Fibroblast of lung (primary cell): ENCODE results near the gene RIPK3. TPM values are rescaled to one million over a fixed set of nuclear protein-coding genes. Genes with fewer than 3 reads are reported as not detected.

Source experiments
- DNase-seq, 2 donors: peaks; one replicate each; pipeline versions ENCODE4 v3.0.0 to v3.0.0-alpha.2; 2010; ENCODE audit warnings: low read depth in 2 of 2
- H2AFZ ChIP-seq: 2 replicates; pipeline ENCODE4 v1.5.1; 2012; ENCODE audit warnings: low read length, control low read depth, inconsistent platforms
- H3K27ac ChIP-seq: 2 replicates; pipeline ENCODE4 v1.5.1; 2011; ENCODE audit warnings: low read length, control low read depth; ENCODE audit not compliant: insufficient read depth
- H3K27me3 ChIP-seq: 2 replicates; pipeline ENCODE4 v1.5.1; 2011; ENCODE audit warnings: mild to moderate bottlenecking, low read length; ENCODE audit not compliant: control insufficient read depth, insufficient read depth
- H3K36me3 ChIP-seq: 2 replicates; pipeline ENCODE4 v1.5.1; 2011; ENCODE audit warnings: low read length; ENCODE audit not compliant: control insufficient read depth, insufficient read depth
- H3K4me1 ChIP-seq: 2 replicates; pipeline ENCODE4 v1.5.1; 2011; ENCODE audit warnings: low read length; ENCODE audit not compliant: control insufficient read depth, insufficient read depth; ENCODE audit errors: extremely low read depth
- H3K4me2 ChIP-seq: 2 replicates; pipeline ENCODE4 v1.5.1; 2011; ENCODE audit warnings: low read length, control low read depth; ENCODE audit not compliant: insufficient read depth; ENCODE audit errors: extremely low read depth
- H3K4me3 ChIP-seq, 4 experiments: fragments of 200-600 bp in 1 of 4; sonication (generic) in 1 of 4; replicated peaks in 1 of 4; 2 replicates each; pipeline ENCODE4 v1.5.1; 2011 to 2016; ENCODE audit warnings: low read length in 4 of 4, low read depth in 3 of 4, mild to moderate bottlenecking in 3 of 4, control low read depth in 2 of 4, inconsistent platforms in 1 of 4, mixed read lengths in 1 of 4; ENCODE audit not compliant: insufficient read depth in 1 of 4; ENCODE audit errors: control extremely low read depth in 1 of 4
- H3K79me2 ChIP-seq: 2 replicates; pipeline ENCODE4 v1.5.1; 2012; ENCODE audit warnings: mild to moderate bottlenecking, low read length, inconsistent platforms; ENCODE audit not compliant: control insufficient read depth, insufficient read depth
- H3K9ac ChIP-seq: 2 replicates; pipeline ENCODE4 v1.5.1; 2011; ENCODE audit warnings: mild to moderate bottlenecking, low read length, control low read depth; ENCODE audit not compliant: insufficient read depth
- H3K9me3 ChIP-seq: 2 replicates; pipeline ENCODE4 v1.5.1; 2012; ENCODE audit warnings: low read depth, low read length; ENCODE audit not compliant: control insufficient read depth, insufficient read depth
- H4K20me1 ChIP-seq: 2 replicates; pipeline ENCODE4 v1.5.1; 2011; ENCODE audit warnings: low read length; ENCODE audit not compliant: control insufficient read depth, insufficient read depth; ENCODE audit errors: extremely low read depth
- EZH2 ChIP-seq: IDR thresholded peaks from 2 replicates; pipeline ENCODE4 v1.5.1; 2012; ENCODE audit warnings: low read length, control low read depth, mild to moderate bottlenecking; ENCODE audit errors: missing control alignments
- polyA plus RNA-seq, 2 donors: library from polyadenylated mRNA; depleted of rRNA in 1 of 2; stranded (reverse) in 1 of 2; unstranded in 1 of 2; fragments of >200 nt; gene quantifications; 2 replicates each; pipeline ENCODE4 v1.2.1, GENCODE V29; 2011 to 2012; ENCODE audit warnings: missing spikeins in 1 of 2
- total RNA-seq: library from RNA; depleted of rRNA; stranded (reverse); fragments of >200 nt; gene quantifications from 2 replicates; pipeline ENCODE4 v1.2.1, GENCODE V29; 2014
- TF ChIP-seq, protein P1 (sequence below), 2 donors: IDR thresholded peaks in 1 of 2; conservative IDR thresholded peaks in 1 of 2; 1 replicate in 1 of 2; 2 replicates in 1 of 2; pipeline ENCODE4 v1.5.1; 2011 to 2012; ENCODE audit warnings: low read length in 2 of 2, control low read depth in 1 of 2, inconsistent platforms in 1 of 2, low read depth in 1 of 2, mild to moderate bottlenecking in 1 of 2

The RIPK3 gene
- total and polyA plus RNA-seq, 2 donors (not counting 1 experiment from before 2014, with no cell fraction given), result 0.20 to 0.33 TPM

DNA sequence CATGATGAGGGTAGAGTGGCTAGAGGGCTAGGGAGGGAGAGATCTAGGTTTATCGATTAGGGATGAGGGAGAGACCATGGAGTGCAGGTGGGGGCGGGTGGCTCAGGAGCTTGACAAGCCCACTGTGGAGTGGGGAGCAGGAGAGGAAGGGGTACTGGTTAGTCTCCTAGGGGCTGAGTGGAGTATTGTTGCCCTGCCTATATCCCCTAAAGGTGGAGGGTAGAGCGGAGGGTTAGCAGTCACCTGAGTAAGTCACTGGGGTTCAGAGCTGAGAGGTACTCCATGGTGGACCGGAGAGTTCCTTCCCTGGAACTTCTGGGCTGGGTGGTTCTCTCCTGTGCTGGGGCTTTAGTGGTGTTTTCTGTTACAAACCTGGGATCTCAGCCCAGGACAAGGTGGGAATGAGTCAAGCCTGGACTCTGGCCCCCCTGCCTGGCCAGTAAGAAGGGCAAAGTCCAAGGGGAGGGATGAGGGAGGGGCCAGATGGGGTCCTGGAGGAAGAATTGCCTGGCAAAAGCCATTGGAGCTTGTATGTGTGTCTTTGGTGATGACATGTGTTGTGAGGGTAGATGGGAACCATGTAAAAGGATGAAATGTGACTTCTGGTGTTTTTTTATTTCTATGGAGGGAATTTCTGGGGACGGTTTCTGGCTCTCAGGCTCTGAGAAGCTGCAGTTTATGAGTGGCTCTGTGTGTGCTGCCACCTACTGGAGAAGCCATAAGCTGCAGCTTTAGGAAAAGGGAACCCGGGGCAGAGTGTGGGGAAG lies 32.0 kb downstream of the RIPK3 start, which contains the start of gene CIDEB:
TSS of gene CIDEB (minus strand) at position 403 of the 767 bp plus-strand sequence. CDS start at position 284, 119 bp downstream.
- no peak for TF ChIP-seq EZH2
- TF ChIP-seq, protein P1, sequence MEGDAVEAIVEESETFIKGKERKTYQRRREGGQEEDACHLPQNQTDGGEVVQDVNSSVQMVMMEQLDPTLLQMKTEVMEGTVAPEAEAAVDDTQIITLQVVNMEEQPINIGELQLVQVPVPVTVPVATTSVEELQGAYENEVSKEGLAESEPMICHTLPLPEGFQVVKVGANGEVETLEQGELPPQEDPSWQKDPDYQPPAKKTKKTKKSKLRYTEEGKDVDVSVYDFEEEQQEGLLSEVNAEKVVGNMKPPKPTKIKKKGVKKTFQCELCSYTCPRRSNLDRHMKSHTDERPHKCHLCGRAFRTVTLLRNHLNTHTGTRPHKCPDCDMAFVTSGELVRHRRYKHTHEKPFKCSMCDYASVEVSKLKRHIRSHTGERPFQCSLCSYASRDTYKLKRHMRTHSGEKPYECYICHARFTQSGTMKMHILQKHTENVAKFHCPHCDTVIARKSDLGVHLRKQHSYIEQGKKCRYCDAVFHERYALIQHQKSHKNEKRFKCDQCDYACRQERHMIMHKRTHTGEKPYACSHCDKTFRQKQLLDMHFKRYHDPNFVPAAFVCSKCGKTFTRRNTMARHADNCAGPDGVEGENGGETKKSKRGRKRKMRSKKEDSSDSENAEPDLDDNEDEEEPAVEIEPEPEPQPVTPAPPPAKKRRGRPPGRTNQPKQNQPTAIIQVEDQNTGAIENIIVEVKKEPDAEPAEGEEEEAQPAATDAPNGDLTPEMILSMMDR (conservative IDR thresholded peaks at IDR 0.05 in 1 of 2, IDR thresholded peaks at IDR 0.05 in 1 of 2; ENCODE audit: low read depth in 1 of 2, low read length in 2 of 2), result peak; percentile 94 to 97
- no peak within 1 kb of the TSS for H3K4me2 ChIP-seq
- no peaks in the 10 kb centered on the region for H3K9me3 ChIP-seq
- peaks cover 13% of the 10 kb centered on the region for H3K36me3 ChIP-seq
- no peak within 1 kb of the TSS for H2AFZ ChIP-seq
- H3K79me2 ChIP-seq, result no peaks in the 10 kb centered on the region
- no peaks in the 10 kb centered on the region for H4K20me1 ChIP-seq
- H3K9ac ChIP-seq, result no peak within 1 kb of the TSS
- H3K27ac ChIP-seq, result no peak within 1 kb of the TSS
- no peaks in the 10 kb centered on the region for H3K27me3 ChIP-seq
- peaks cover 9% of the 10 kb centered on the region for H3K4me1 ChIP-seq
- DNase-seq, result peak; percentile 22 to 53
- no peak within 1 kb of the TSS for H3K4me3 ChIP-seq

DNA sequence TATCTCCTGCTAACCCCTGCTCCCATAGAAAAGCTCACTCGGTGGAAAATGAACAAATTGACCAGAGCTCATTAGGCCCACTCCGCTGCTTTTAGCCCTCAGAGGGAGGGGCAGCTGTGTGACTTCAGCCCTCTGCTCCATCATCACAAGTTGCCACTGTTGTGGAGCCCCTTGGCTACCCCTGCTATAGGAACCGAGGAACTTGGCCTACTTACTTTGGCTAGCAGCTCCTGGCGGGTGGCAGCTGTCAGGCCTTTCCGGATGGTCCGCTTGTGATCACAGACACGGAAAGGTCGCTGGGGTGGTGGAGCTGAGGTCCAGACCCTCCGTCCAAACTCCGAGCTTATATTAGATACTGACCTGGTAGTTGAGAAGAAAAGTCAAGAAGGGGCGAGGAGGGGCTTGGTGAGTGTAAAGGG lies 32.6 kb downstream of the RIPK3 start:
- TF ChIP-seq, protein P1 (conservative IDR thresholded peaks at IDR 0.05 in 1 of 2, IDR thresholded peaks at IDR 0.05 in 1 of 2; ENCODE audit: low read depth in 1 of 2, low read length in 2 of 2), result no peak
- no peak for TF ChIP-seq EZH2
- Histone ChIP-seq H3K27me3 (no peaks in the 10 kb centered on the region), H3K36me3 (peaks cover 19% of the 10 kb centered on the region), H3K9ac (no peak overlapping the region), H3K27ac (no peak overlapping the region), H3K4me1 (peaks cover 9% of the 10 kb centered on the region), H3K4me2 (no peak overlapping the region), H2AFZ (no peak overlapping the region), H3K4me3 (no peak overlapping the region), H3K79me2 (no peaks in the 10 kb centered on the region), H3K9me3 (no peaks in the 10 kb centered on the region), H4K20me1 (no peaks in the 10 kb centered on the region)
- DNase-seq, result no peak

DNA sequence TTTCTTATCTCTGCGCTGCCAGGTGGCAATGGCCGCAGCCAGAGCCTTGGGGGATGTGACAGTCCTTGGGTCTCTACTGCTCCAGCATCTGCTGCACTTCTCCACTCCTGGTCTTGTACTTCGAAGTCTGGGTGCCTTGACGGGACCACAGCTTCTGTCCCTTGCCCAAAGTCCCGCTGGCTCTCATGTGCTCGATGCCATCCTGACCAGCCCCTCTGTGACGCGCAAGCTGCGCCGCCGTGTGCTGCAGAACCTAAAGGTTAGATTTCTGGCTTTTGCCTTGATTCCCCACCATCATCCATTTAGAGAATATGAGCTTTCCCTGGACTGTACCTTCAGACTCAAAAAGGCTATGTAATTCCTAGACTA lies 35.8 kb downstream of the RIPK3 start:
- H2AFZ ChIP-seq, result no peak overlapping the region
- no peaks in the 10 kb centered on the region for H4K20me1 ChIP-seq
- peaks cover 11% of the 10 kb centered on the region for H3K79me2 ChIP-seq
- no peak for DNase-seq
- H3K36me3 ChIP-seq, result peaks cover 19% of the 10 kb centered on the region
- H3K4me1 ChIP-seq, result peaks cover 4% of the 10 kb centered on the region
- H3K4me3 ChIP-seq, result no peak overlapping the region
- H3K4me2 ChIP-seq, result no peak overlapping the region
- TF ChIP-seq EZH2, result no peak
- TF ChIP-seq, protein P1 (conservative IDR thresholded peaks at IDR 0.05 in 1 of 2, IDR thresholded peaks at IDR 0.05 in 1 of 2; ENCODE audit: low read depth in 1 of 2, low read length in 2 of 2), result no peak
- H3K9ac ChIP-seq, result no peak overlapping the region
- no peak overlapping the region for H3K27ac ChIP-seq
- H3K27me3 ChIP-seq, result no peaks in the 10 kb centered on the region
- no peaks in the 10 kb centered on the region for H3K9me3 ChIP-seq
